Measurements from ENCODE around the gene SLC22A31. TPM values are rescaled to one million over a fixed set of nuclear protein-coding genes. Genes with fewer than 3 reads are reported as not detected.
A peak's percentile ranks its signal among the peaks of the same experiment; 100 is the strongest.

Gene SLC22A31
- total RNA-seq, 1 donor from 2014 or later = not detected

- Histone ChIP-seq H3K79me2 (ENCODE audit: low read depth) (peaks cover 22% of the 10 kb centered on the region), H3K4me2 (no peak overlapping the region), H4K20me1 (ENCODE audit: low read depth) (peaks cover 3% of the 10 kb centered on the region), H3K27ac (no peak overlapping the region), H3K27me3 (no peaks in the 10 kb centered on the region), H3K4me3 (no peak overlapping the region), H3K9ac (no peak overlapping the region), H3K36me3 (no peaks in the 10 kb centered on the region), H3K9me3 (ENCODE audit: low read depth) (no peaks in the 10 kb centered on the region), H2AFZ (replicated peaks) (no peak overlapping the region), H3F3A (ENCODE audit: low read depth) (peaks cover 6% of the 10 kb centered on the region), H3K4me1 (peaks cover 3% of the 10 kb centered on the region)
- TF ChIP-seq CTCF (IDR thresholded peaks at IDR 0.05) (no peak), EZH2 (IDR thresholded peaks at IDR 0.05) (no peak), EZH2phosphoT487 (IDR thresholded peaks at IDR 0.05) (no peak)
- no peaks in the 10 kb centered on the region for H3K9me3 Mint-ChIP-seq
- peak overlapping the region; percentile 74 for H3K4me3 Mint-ChIP-seq
- H3K27me3 Mint-ChIP-seq (ENCODE audit: insufficient read depth, low read depth) = peaks cover 2% of the 10 kb centered on the region
- peaks cover 10% of the 10 kb centered on the region for H3K36me3 Mint-ChIP-seq
- no peak for DNase-seq (ENCODE audit: low spot score)
- no peak overlapping the region for H3K27ac Mint-ChIP-seq
- peaks cover 12% of the 10 kb centered on the region for H3K4me1 Mint-ChIP-seq
Observed at GRCh38 chr16:89219365-89219764, 19.0 kb upstream of the SLC22A31 start.

- H3K9ac ChIP-seq = peak within 1 kb of the TSS; percentile 84
- no peak for TF ChIP-seq CTCF (IDR thresholded peaks at IDR 0.05)
- no peak for TF ChIP-seq EZH2phosphoT487 (IDR thresholded peaks at IDR 0.05)
- no peak for TF ChIP-seq EZH2 (IDR thresholded peaks at IDR 0.05)
- DNase-seq (ENCODE audit: low spot score) = peak; percentile 91
- H4K20me1 ChIP-seq (ENCODE audit: low read depth) = peaks cover 3% of the 10 kb centered on the region
- H3K27ac ChIP-seq = peak within 1 kb of the TSS; percentile 27
- H3K4me2 ChIP-seq = peak within 1 kb of the TSS; percentile 85
- H3K27me3 Mint-ChIP-seq (ENCODE audit: insufficient read depth, low read depth) = peaks cover 2% of the 10 kb centered on the region
- no peaks in the 10 kb centered on the region for H3K9me3 ChIP-seq (ENCODE audit: low read depth)
- H3K4me3 ChIP-seq = peak within 1 kb of the TSS; percentile 87
- peaks cover 6% of the 10 kb centered on the region for H3F3A ChIP-seq (ENCODE audit: low read depth)
- H3K27ac Mint-ChIP-seq = no peak within 1 kb of the TSS
- peaks cover 7% of the 10 kb centered on the region for H3K36me3 Mint-ChIP-seq
- H3K27me3 ChIP-seq = no peaks in the 10 kb centered on the region
- H3K4me1 Mint-ChIP-seq = peaks cover 12% of the 10 kb centered on the region
- H3K9me3 Mint-ChIP-seq = no peaks in the 10 kb centered on the region
- no peaks in the 10 kb centered on the region for H3K36me3 ChIP-seq
- H3K4me3 Mint-ChIP-seq = peak within 1 kb of the TSS; percentile 93
- peaks cover 3% of the 10 kb centered on the region for H3K4me1 ChIP-seq
- H3K79me2 ChIP-seq (ENCODE audit: low read depth) = peaks cover 22% of the 10 kb centered on the region
- peak within 1 kb of the TSS; percentile 31 for H2AFZ ChIP-seq (replicated peaks)
Observed at GRCh38 chr16:89217388-89218191, 17.3 kb upstream of the SLC22A31 start, which contains the start of gene ZNF778. Gene ZNF778 (plus strand): TSS chr16:89217703. CDS start chr16:89221128, 3,425 bp downstream.

- no peaks in the 10 kb centered on the region for H3K9me3 ChIP-seq (ENCODE audit: low read depth)
- peak overlapping the region; percentile 87 for H3K4me3 ChIP-seq
- H3K27me3 Mint-ChIP-seq (ENCODE audit: insufficient read depth, low read depth) = peaks cover 2% of the 10 kb centered on the region
- DNase-seq (ENCODE audit: low spot score) = no peak
- peaks cover 5% of the 10 kb centered on the region for H3K36me3 Mint-ChIP-seq
- no peaks in the 10 kb centered on the region for H3K27me3 ChIP-seq
- peaks cover 12% of the 10 kb centered on the region for H3K4me1 Mint-ChIP-seq
- peaks cover 6% of the 10 kb centered on the region for H3F3A ChIP-seq (ENCODE audit: low read depth)
- peak overlapping the region; percentile 93 for H3K4me3 Mint-ChIP-seq
- no peaks in the 10 kb centered on the region for H3K36me3 ChIP-seq
- H3K9ac ChIP-seq = peak overlapping the region; percentile 84
- H3K79me2 ChIP-seq (ENCODE audit: low read depth) = peaks cover 22% of the 10 kb centered on the region
- peak overlapping the region; percentile 85 for H3K4me2 ChIP-seq
- peaks cover 3% of the 10 kb centered on the region for H3K4me1 ChIP-seq
- H3K27ac Mint-ChIP-seq = no peak overlapping the region
- peak overlapping the region; percentile 31 for H2AFZ ChIP-seq (replicated peaks)
- TF ChIP-seq EZH2 (IDR thresholded peaks at IDR 0.05) (no peak), CTCF (IDR thresholded peaks at IDR 0.05) (no peak), EZH2phosphoT487 (IDR thresholded peaks at IDR 0.05) (no peak)
- no peaks in the 10 kb centered on the region for H3K9me3 Mint-ChIP-seq
- peaks cover 3% of the 10 kb centered on the region for H4K20me1 ChIP-seq (ENCODE audit: low read depth)
- no peak overlapping the region for H3K27ac ChIP-seq
Observed at GRCh38 chr16:89217138-89217387, 16.7 kb upstream of the SLC22A31 start.
